ENCODE measurements around the gene ANKRD17.
"Not testable (repeated sequence)": the region's sequence is repeated elsewhere in the genome, so short reads cannot be mapped to it uniquely, and the experiment has no call there.

ANKRD17 gene, protein sequence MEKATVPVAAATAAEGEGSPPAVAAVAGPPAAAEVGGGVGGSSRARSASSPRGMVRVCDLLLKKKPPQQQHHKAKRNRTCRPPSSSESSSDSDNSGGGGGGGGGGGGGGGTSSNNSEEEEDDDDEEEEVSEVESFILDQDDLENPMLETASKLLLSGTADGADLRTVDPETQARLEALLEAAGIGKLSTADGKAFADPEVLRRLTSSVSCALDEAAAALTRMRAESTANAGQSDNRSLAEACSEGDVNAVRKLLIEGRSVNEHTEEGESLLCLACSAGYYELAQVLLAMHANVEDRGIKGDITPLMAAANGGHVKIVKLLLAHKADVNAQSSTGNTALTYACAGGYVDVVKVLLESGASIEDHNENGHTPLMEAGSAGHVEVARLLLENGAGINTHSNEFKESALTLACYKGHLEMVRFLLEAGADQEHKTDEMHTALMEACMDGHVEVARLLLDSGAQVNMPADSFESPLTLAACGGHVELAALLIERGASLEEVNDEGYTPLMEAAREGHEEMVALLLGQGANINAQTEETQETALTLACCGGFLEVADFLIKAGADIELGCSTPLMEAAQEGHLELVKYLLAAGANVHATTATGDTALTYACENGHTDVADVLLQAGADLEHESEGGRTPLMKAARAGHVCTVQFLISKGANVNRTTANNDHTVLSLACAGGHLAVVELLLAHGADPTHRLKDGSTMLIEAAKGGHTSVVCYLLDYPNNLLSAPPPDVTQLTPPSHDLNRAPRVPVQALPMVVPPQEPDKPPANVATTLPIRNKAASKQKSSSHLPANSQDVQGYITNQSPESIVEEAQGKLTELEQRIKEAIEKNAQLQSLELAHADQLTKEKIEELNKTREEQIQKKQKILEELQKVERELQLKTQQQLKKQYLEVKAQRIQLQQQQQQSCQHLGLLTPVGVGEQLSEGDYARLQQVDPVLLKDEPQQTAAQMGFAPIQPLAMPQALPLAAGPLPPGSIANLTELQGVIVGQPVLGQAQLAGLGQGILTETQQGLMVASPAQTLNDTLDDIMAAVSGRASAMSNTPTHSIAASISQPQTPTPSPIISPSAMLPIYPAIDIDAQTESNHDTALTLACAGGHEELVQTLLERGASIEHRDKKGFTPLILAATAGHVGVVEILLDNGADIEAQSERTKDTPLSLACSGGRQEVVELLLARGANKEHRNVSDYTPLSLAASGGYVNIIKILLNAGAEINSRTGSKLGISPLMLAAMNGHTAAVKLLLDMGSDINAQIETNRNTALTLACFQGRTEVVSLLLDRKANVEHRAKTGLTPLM (N-terminal part only)

DNA sequence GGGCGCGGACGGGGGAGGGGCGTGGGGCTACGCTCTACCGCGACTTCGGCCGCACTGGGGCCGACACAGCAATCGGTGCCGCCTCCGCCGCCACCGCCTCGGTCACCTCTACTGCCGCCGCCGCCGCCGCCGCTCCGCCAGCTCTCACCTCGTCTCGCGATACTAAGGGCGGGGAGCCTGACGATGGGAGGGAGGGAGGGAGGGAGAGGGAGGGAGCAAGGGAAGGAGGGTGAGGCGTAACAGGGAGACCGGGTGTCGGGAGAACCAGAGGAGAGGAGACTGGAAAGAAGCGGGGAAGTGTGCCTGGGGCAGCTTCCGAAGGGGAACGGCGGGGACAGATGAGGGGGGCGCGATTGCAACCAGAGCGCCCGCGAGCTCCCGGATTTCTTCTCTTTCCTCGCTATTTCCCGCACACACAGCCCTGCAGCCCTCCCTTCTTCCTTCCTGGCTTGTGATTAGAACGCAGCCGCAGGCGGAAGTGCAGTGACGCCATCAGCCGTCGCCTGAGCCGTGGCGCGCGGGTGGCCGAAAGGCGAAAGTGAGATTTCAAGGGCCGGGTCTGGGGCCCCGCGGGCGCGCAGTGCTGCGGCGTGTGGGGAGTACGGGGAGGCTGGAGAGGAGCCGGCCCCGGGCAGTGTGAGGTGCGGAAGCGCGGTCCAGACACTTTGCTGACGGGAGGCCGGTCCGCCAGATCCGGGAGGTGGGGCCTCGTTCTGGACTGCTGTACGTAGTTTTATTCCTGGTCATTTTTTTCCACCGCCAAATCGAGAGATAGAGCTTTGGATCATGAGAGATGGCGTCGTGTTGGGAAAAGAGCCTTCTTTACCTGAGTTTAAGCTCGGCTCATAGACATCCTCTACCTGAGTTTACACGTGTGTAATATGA, at the start of gene ANKRD17:
ANKRD17 (minus strand) TSS at position 113 of the 885 bp plus-strand sequence. CDS start 130 bp downstream, outside the sequence.
- peak; percentile 26 for DNase-seq

DNA sequence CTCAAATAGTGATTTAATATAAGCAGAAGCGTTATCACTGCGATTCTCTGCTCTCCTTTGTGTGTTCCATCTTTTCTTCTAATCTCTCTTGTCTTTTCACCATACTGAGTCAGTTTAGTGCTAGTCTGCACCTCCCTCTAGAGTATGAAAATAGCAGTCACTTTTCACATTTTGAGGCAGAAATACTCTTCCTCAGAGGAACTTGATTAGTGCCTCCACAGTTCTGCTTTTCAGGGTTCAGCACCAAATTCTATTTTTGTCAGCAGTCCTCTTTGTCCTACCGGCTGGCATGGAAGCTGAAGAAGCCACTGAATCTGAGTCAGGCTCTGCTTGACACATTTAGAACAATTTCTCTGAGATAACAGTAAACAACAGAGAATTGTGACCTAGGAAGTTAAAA, 49.7 kb upstream of the ANKRD17 start:
- no peak for DNase-seq

DNA sequence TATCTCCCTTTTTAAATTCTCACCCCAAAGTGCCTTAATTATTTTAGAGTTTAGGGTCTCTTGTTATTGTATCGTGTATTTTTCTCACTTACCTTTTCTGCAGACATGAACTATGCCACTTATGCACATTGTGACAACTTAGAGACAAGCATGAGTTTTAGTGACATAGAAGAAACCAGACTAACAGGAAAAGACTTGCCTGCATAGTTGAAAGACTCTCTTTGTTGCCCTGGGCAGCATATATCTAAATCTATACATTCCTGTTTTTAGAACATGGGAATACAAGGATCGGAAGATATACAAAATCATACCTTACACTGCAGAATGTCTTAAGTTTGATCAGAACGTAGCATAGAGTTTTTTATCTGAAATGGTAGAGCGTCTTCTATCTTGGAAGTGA, 45.1 kb upstream of the ANKRD17 start:
- DNase-seq = no peak

DNA sequence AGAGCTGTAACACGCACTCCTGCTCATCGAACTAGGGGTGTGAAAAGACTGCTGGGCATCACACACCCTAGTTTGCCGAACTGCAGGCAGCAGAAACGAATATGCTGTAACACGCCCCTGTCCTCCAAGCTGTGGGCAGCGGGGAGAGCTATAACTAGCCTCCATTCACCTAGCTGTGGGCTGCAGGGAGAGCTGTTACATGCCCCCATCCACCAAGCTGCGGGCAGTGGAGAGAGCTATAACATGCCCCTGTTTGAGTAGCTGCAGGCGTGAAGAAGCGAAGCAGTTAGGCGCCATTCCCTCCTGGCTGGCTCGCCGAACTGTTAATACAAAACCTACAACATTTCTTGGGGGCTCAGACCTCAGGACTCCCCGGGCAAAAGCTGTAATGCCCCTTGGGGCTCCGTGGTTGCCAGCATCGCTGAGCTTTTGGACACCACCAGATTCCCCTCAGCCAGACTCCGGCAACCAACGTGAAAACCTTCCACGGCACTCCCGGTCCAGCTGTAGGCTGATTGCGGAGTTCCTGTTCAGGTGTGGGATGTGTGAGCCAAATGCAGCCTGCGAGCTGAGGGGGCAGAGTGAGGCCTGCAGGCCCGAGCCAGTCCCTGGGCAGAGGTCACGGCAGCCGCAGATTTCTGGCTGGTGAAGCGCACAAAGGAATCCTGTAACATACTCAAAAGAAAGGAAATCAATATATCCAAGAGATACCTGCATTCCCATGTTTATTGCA, 41.1 kb upstream of the ANKRD17 start:
- no peak for DNase-seq

DNA sequence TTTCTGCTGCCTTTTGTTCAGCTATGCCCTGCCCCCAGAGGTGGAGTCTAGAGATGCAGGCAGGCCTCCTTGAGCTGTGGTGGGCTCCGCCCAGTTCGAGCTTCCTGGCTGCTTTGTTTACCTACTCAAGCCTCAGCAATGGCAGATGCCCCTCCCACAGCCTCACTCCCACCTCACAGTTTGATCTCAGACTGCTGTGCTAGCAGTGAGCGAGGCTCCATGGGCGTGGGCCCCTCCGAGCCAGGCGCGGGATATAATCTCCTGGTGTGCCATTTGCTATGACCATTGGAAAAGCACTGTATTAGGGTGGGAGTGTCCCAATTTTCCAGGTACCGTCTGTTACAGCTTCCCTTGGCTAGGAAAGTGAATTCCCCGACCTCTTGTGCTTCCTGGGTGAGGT, 34.1 kb upstream of the ANKRD17 start:
- not testable (repeated sequence) for DNase-seq

DNA sequence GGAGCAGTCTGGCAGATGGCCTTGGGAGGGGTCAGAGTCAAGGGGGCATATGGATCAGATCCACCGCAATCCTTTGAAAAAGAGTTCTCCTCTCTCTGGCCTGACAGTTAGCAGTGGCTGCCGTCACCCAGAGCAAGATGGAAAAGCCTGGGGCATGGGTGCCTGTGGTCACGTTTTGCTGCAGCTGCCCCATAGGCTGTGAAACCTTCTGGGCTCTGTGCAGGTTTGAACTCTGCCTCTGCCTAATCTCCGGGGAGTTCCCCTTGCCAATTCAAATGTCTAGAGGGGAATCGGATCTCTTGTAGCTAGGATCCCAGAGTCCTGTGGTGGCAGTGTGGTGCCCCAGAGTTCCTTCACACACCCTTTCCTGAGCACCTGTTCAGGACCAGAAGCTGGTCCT, 23.4 kb upstream of the ANKRD17 start:
- no peak for DNase-seq

DNA sequence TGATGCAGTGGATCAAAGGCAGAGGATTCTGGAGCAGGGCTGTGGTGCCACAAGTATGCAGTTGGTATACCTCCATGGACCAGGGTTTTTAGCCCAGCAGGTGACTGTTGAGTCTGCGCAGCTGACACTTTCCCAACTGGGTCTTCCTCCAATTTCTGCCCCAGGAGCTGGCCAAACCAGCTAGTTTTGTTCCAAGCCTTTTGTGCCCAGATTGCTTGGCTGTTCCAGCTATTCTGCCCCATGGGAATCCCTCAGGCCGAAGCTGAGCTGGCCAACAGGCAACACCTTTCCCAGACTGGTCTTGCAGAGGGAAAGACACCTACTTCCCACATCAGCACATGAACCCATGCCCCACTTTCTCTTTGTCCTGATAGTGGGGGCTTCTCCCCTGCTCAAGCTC, 22.8 kb upstream of the ANKRD17 start:
- DNase-seq = no peak

DNA sequence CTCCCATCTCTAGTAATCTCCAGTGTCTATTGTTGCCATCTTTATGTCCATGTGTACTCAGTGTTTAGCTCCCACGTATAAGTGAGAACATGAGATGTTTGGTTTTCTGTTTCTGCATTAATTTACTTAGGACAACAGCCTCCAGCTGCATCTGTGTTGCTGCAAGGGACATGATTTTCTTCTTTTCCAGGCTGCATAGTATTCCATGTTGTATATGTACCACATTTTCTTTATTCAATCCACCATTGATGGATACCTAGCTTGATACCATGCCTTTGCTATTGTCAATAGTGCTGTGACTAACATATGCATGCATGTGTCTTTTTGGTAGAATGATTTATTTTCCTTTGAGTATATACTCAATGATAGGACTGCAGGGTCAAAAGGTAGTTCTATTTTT, 18.6 kb upstream of the ANKRD17 start:
- DNase-seq = no peak

DNA sequence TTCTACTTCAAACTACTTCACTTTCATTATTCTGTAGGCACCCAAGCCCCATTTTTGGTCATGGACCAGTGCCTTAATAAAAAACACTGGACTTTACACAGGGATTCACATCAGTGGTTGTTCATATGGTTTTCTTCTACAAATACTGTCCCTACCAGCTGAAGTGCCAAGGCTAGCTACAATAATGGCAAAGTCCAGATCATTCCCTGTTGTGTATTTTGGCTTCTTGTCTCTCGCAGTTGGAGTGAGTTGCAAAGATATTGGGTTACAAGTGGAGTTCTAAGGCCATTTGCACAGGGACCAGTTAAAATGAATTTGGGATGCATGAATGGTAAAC, 16.7 kb upstream of the ANKRD17 start:
- DNase-seq = no peak

DNA sequence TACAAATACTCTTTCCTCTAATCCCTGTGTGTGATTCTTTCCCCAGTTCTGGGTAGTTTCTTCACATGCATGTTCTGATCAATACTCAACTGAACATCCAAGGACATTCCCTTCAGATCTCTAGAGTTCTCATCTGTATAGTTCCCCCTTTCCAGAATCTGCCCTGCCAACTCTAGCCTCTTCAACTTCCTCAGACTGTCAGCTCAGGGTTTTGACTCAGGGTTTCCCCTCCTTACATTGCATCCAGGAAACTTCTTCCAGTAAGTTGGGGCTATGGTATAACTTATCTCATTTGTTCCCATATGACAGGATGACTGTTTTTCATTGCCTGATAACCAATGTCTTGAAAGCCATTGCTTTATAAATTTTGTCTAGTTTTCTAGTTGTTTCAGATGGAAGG, 14.2 kb upstream of the ANKRD17 start:
- no peak for DNase-seq

DNA sequence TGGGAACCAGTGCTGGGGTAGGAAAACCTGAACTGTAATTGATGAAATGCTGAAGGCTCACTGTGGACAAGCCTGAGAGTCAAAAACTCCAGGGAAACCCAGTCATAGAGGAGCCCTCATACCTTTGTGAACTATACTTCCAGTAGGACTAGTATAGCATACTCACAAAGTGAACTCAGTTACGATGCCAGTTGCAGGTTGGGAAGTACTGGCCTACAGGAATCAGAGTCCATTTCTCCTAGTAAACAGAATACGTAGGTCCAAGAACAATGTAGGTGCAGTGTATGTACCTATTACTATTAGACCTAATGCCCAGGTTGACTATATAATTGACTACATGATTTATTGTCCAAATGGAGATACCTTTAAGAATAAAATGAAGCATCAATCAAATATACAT, 8.5 kb upstream of the ANKRD17 start:
- DNase-seq = no peak

DNA sequence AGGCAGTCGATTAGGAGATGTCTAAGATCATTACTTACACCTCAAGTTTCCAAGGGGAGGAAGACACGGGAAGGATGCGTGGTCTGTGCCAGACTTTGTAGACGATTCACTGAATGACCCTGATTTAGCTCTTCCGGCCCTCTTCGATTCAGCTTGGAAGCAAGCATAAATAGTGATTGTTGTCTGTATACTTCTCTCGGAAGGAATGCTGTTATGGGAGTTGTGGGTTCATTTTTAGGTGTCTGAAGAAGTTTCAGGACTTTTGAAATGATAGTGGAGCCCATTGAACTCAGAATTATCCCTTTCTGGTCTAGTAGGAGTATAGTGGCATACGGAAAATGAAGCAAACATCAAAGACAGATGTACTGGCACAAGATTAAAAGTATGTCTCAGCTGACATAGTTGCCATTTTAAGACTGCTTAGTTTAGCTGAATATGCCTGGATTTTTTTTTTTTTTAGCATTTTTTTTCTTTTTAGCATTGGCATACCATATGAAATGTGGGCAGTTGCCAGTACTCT, 1.0 kb upstream of the ANKRD17 start:
- DNase-seq = no peak

DNA sequence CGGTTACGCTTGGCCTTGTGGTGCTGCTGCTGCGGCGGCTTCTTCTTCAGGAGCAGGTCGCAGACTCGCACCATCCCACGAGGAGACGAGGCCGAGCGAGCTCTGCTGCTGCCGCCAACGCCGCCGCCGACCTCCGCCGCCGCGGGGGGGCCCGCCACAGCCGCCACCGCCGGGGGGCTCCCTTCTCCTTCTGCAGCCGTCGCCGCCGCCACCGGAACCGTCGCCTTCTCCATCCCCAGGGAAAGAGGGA, 237 bp downstream of the ANKRD17 start:
- no peak for DNase-seq

DNA sequence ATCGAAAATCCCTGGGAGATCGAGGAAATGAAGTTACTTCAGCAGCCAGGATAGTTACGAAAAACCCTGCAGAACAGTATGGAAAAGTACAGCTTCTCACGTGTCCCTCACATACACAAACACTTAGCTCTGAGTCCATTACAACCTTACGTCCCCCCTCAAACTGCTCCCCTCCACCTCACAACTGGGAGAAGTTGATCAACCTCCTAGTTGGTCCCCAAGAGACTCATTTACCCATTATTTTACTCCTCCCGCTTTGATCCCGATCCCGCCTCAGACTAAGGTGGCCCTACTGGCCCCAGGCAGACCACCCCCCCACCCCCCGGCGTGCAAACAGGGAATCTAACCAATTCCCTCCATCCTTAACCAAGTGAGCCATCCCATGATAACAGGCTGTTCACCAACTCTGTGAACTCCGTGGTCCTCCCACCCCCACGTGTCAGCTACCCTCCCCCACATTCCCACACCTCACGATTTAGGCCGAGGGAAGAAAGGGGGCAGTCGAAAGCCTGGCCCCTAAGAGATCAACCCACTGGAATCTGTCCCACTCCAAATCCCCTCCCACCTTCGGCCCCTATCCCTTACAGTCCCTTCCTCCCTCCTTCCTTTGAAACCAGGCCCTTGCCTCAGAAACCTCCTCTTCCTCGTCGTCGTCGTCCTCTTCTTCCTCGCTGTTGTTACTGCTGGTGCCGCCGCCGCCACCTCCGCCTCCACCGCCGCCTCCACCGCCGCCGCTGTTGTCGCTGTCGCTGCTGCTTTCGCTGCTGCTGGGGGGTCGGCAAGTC, 755 bp downstream of the ANKRD17 start:
- no peak for DNase-seq

DNA sequence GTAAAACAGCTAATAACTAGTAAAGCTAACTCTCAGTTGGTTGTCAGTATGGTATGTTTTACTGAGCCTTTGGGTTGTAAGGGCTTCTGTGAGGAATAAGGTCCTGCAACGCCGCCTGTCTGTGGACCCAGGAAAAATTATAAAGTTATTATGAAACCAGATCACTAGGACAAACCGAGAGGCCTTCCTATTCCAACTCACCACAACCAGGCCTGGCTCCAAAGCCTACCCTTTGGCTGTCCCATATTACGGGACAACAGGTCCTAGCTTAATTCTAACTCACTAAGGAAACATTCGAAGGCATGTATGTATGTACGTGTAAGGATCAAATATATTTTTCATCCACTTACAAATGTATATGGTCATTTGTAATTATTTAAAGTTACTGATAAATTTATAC, 1.4 kb downstream of the ANKRD17 start:
- DNase-seq = peak; percentile 8

DNA sequence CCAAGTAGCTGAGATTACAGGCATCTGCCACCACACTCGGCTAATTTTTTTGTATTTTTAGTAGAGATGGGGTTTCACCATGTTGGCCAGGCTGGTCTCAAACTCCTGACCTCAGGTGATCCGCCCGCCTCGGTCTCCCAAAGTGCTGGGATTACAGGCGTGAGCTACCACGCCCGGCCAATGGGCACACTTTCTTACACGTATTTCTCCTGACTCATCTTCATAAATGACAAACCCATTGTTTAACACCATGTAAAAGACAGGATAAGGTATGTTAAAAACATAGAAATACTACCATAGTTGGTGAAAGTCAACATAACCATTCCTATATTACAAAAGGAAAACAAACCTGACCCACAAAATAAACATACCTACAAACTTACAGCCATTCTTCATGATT, 2.8 kb downstream of the ANKRD17 start:
- DNase-seq = not testable (repeated sequence)

DNA sequence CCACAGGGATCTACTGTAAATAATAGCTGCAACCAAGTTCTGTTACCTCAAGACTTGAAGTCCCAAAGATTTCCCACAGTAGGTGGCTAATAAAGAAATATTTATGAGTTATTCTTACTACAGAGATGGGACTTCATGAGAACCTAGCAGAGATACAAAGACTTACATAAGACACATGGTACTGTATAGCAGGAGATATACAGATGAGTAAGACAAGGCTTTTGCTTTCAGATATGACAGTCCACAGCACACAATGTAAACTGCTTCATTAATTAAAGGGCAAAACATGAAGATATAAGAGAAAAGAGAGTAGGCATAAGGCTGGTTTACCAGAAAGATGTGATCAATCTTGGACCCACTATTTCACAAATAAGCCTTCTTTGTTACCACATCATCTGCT, 6.6 kb downstream of the ANKRD17 start:
- DNase-seq = no peak

DNA sequence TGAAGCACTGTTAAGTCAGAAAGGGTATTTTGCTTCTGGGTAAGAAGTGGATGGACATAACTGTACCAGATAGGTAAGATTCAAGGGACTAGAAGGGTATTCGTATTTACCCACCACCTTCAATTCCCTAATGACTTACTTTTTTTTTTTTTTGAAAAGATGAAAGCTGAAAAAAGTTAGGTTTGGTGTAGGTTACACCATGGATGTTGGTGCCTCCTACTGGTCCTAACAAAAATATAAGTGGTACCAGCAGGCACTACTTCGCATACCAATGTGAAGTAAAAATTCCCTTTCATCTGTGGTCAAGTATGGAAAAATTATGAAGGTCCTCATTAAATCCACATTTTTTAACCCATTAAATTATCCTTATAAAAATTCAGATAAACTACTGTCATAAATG, 7.2 kb downstream of the ANKRD17 start:
- no peak for DNase-seq

DNA sequence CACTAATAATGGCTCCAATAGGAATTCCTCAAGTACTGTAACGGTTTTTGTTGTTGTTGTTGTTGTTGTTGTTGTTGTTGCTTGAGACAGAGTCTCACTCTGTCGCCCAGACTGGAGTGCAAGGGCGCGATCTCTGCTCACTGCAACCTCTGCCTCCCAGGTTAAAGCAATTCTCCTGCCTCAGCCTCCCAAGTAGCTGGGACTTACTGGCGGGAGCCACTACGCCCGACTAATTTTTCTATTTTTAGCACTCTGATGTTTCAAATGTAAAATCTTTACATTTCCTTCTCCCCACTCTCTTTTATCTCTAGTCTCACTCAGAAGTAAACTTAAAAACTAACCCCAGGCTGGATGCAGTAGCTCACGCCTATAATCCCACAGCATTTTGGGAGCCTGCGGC, 8.0 kb downstream of the ANKRD17 start:
- no peak for DNase-seq

DNA sequence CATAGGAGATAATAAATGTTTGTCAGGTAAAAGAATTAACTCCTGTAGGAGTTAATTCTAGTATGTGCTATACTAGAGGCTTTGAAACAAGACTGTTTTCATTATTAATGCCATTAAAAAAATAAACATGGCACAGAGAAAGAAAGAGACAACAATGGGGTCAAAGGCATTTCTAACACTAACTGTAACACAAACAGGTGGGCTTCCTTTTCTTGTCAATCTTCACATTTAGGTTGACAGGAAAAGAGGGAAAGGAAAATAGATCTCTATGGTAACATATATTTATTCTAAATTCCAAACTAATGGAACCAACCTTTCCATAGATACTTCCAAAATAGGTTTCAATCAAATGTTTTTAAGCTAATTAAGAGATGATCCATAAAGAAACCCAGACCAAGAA, 9.8 kb downstream of the ANKRD17 start:
- DNase-seq = no peak

DNA sequence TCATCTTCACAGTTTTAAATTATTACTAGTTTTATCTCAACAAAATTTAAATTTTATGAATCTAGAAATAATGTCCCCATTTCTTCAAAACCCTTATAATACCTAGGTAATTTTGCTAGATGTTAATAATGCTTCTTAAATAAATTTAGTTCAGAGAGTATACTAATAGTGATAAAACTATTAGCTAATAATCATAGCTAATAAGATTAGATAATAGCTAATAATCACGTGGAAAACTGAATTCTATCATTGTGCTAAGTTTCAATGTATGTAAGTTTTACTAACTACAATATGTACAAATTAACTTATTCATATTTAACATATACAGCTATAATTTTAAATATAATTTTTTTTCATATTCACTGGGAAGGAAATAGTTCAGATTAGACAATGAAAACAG, 10.2 kb downstream of the ANKRD17 start:
- no peak for DNase-seq
